ENCODE results near the gene ETFB. TPM values are rescaled to one million over a fixed set of nuclear protein-coding genes. Genes with fewer than 3 reads are reported as not detected.

The ETFB gene
- total and polyA plus RNA-seq, 9 of the 15 experiments (the other 6 are each of a cell fraction or from before 2014, with no cell fraction given), result 18.1 to 143 (median 96.1) TPM

DNA sequence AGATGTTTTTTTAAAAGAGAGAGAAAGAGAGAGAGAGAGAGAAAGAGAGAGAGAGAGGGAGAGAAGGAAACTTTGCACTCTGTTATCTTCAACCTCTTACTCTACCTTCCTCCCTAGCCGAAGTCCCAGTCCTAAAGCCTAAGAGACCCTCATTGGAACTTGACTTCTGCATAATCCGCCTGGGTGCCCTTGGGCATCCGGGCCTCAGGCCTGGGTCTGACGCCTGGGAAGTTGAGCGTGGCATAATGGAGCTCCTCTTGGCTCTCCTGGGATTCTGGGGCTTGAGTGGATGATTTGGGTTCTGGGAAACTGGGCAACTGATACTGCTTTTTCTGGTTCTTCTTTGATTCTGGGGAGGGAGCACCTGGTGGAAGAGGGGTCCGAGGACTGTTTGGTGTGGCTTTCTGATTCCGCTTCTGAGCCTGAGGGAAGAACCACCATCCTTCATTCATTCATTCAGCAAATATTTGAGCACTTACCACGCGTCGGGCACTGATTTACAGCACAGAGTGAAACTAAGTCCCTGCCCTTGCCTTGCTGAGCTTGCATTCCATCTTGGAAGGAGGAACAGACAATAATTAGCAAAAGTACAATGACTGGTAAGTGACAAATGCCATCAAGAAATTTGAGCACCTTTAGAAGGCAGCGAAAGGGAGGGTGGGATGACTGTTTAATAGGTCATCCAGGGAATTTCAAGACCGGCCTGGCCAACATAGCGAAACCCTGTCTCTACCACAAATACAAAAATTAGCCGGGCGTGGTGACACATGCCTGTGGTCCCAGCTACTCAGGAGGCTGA lies 45.0 kb upstream of the ETFB start (continued):
- TF ChIP-seq FOXJ2 (tag; IDR thresholded peaks at IDR 0.05), result no peak
- no peak for TF ChIP-seq ZZZ3 (IDR thresholded peaks at IDR 0.05)
- TF ChIP-seq ZNF232 (CRISPR knock-in tag; IDR thresholded peaks at IDR 0.05), result no peak
- no peak for TF ChIP-seq MEF2D (tag; conservative IDR thresholded peaks at IDR 0.05; ENCODE audit: low read depth)
- TF ChIP-seq BRF1 (IDR thresholded peaks at IDR 0.05; ENCODE audit: borderline replicate concordance, extremely low read depth, insufficient read length), result no peak
- no peak for TF ChIP-seq HDGF (IDR thresholded peaks at IDR 0.05)
- TF ChIP-seq, protein P1, sequence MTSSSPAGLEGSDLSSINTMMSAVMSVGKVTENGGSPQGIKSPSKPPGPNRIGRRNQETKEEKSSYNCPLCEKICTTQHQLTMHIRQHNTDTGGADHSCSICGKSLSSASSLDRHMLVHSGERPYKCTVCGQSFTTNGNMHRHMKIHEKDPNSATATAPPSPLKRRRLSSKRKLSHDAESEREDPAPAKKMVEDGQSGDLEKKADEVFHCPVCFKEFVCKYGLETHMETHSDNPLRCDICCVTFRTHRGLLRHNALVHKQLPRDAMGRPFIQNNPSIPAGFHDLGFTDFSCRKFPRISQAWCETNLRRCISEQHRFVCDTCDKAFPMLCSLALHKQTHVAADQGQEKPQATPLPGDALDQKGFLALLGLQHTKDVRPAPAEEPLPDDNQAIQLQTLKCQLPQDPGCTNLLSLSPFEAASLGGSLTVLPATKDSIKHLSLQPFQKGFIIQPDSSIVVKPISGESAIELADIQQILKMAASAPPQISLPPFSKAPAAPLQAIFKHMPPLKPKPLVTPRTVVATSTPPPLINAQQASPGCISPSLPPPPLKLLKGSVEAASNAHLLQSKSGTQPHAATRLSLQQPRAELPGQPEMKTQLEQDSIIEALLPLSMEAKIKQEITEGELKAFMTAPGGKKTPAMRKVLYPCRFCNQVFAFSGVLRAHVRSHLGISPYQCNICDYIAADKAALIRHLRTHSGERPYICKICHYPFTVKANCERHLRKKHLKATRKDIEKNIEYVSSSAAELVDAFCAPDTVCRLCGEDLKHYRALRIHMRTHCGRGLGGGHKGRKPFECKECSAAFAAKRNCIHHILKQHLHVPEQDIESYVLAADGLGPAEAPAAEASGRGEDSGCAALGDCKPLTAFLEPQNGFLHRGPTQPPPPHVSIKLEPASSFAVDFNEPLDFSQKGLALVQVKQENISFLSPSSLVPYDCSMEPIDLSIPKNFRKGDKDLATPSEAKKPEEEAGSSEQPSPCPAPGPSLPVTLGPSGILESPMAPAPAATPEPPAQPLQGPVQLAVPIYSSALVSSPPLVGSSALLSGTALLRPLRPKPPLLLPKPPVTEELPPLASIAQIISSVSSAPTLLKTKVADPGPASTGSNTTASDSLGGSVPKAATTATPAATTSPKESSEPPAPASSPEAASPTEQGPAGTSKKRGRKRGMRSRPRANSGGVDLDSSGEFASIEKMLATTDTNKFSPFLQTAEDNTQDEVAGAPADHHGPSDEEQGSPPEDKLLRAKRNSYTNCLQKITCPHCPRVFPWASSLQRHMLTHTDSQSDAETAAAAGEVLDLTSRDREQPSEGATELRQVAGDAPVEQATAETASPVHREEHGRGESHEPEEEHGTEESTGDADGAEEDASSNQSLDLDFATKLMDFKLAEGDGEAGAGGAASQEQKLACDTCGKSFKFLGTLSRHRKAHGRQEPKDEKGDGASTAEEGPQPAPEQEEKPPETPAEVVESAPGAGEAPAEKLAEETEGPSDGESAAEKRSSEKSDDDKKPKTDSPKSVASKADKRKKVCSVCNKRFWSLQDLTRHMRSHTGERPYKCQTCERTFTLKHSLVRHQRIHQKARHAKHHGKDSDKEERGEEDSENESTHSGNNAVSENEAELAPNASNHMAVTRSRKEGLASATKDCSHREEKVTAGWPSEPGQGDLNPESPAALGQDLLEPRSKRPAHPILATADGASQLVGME (CRISPR knock-in tag; IDR thresholded peaks at IDR 0.05), result no peak

All from K562 (cell line).